Measurements from ENCODE around the gene ZBTB18.

GRCh38 chr1:244102468-244102867 is 51.4 kb downstream of the ZBTB18 start:
- TF ChIP-seq, protein P1, sequence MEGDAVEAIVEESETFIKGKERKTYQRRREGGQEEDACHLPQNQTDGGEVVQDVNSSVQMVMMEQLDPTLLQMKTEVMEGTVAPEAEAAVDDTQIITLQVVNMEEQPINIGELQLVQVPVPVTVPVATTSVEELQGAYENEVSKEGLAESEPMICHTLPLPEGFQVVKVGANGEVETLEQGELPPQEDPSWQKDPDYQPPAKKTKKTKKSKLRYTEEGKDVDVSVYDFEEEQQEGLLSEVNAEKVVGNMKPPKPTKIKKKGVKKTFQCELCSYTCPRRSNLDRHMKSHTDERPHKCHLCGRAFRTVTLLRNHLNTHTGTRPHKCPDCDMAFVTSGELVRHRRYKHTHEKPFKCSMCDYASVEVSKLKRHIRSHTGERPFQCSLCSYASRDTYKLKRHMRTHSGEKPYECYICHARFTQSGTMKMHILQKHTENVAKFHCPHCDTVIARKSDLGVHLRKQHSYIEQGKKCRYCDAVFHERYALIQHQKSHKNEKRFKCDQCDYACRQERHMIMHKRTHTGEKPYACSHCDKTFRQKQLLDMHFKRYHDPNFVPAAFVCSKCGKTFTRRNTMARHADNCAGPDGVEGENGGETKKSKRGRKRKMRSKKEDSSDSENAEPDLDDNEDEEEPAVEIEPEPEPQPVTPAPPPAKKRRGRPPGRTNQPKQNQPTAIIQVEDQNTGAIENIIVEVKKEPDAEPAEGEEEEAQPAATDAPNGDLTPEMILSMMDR (IDR thresholded peaks at IDR 0.05; ENCODE audit: low read depth, low read length), result no peak
- TF ChIP-seq POLR2A (IDR thresholded peaks at IDR 0.05; ENCODE audit: extremely low read depth, insufficient read length), result no peak
- TF ChIP-seq MYC (IDR thresholded peaks at IDR 0.05; ENCODE audit: low read depth, low read length), result no peak
- TF ChIP-seq MAX (IDR thresholded peaks at IDR 0.05; ENCODE audit: low read depth, low read length), result no peak
